ENCODE measurements around the gene CUEDC1.

GRCh38 chr17:57926723-57927047, 28.5 kb downstream of the CUEDC1 start:
- TF ChIP-seq POLR2A (IDR thresholded peaks at IDR 0.05; ENCODE audit: low read length) (no peak), GATA1 (IDR thresholded peaks at IDR 0.05; ENCODE audit: low read depth, low read length) (no peak)
